Measurements from ENCODE around the gene GJA10.
"Not testable (repeated sequence)": the region's sequence is repeated elsewhere in the genome, so short reads cannot be mapped to it uniquely, and the experiment has no call there.

GJA10 gene

DNA sequence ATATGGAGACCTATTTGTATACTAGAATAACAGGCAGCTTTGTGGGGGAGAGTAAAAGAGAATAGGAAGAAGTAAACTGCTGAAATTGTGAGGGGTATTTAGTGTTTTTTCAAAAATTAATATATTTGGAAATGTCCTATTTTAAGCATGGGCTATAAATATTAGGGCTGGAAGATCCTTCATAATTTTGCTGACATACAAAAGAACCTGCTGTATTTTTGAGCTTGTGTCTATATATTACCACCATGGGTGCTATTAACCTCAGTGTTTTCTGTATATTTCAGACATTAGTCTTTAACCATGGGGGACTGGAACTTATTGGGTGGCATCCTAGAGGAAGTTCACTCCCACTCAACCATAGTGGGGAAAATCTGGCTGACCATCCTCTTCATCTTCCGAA is at the start of gene GJA10:
GJA10 (plus strand) TSS at position 301 of the 400 bp plus-strand sequence; CDS start at position 301, 0 bp downstream.
- no peak for DNase-seq (ENCODE audit: low read depth in 2 of 2)

- not testable (repeated sequence) for DNase-seq (ENCODE audit: low read depth in 2 of 2)
Observed at GRCh38 chr6:89847513-89847912, 46.8 kb upstream of the GJA10 start.

DNA sequence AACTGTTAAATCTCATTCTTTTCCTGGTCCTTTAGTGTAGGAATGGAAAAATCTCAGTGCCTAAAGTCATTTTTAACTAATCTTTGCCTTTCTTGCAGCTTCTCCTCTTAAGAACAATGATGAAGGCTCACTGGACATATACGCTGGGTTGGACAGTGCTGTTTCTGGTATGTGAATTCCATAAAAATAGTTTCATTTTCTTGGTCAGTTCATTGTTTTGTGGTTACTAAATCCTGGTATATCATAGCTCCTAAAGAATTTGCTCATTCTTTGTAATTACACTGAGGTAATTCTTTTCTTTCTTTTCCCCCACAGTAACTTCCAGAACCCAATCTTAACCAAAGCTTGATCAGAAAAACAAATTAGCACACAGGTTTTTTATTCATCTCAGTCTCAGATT is 41.2 kb upstream of the GJA10 start:
- no peak for DNase-seq (ENCODE audit: low read depth in 2 of 2)

- no peak for DNase-seq (ENCODE audit: low read depth in 2 of 2)
Observed at GRCh38 chr6:89858041-89858440, 36.2 kb upstream of the GJA10 start.

- DNase-seq (ENCODE audit: low read depth in 2 of 2): no peak
Observed at GRCh38 chr6:89859744-89860143, 34.5 kb upstream of the GJA10 start.

DNA sequence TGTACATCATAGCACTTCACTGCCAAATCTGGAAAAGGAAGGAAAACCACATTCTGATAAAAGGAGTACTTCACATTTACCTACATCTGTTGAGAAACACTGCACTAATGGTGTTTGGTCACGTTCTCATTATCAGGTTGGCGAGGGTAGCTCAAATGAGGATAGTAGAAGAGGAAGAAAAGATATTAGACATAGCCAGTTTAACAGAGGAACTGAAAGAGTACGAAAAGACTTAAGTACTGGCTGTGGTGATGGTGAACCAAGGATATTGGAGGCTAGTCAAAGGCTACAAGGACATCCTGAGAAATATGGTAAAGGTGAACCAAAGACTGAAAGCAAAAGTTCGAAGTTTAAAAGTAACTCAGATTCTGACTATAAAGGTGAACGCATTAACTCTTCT is 32.0 kb upstream of the GJA10 start:
- no peak for DNase-seq (ENCODE audit: low read depth in 2 of 2)

DNA sequence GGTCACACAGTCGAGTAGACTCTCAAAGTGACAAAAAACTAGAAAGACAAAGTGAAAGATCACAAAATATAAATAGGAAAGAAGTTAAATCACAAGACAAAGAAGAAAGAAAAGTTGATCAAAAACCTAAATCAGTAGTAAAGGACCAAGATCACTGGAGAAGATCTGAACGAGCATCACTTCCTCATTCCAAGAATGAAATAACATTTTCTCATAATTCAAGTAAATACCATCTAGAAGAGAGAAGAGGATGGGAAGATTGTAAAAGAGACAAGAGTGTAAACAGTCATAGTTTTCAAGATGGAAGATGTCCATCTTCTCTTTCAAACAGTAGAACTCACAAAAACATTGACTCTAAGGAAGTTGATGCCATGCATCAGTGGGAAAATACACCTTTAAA is 31.6 kb upstream of the GJA10 start:
- DNase-seq (ENCODE audit: low read depth in 2 of 2): no peak

GRCh38 chr6:89866024-89866678 is 28.1 kb upstream of the GJA10 start:
- no peak for DNase-seq (ENCODE audit: low read depth in 2 of 2)

- DNase-seq (ENCODE audit: low read depth in 2 of 2): no peak
Observed at GRCh38 chr6:89873721-89874120, 20.5 kb upstream of the GJA10 start.

DNA sequence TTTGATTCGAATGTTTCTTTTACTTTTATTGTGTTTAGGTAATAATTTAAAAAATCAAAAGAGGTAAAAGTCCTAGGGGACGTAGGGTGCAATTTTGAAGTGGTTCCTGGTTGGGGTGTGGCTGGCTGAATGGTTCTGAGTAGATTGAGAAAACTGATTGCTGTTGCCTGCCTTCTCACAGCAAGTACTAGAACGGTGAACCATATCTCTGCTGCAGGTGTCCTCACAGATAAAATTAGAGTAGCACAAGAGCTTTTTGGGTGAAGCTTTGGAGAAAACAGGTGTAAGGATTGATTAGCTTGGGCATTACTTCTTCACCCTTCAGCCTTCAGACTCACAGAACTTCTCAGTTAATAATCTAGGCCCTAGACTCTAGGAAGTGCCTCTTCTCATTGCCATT is 19.8 kb upstream of the GJA10 start:
- DNase-seq (ENCODE audit: low read depth in 2 of 2): no peak

DNA sequence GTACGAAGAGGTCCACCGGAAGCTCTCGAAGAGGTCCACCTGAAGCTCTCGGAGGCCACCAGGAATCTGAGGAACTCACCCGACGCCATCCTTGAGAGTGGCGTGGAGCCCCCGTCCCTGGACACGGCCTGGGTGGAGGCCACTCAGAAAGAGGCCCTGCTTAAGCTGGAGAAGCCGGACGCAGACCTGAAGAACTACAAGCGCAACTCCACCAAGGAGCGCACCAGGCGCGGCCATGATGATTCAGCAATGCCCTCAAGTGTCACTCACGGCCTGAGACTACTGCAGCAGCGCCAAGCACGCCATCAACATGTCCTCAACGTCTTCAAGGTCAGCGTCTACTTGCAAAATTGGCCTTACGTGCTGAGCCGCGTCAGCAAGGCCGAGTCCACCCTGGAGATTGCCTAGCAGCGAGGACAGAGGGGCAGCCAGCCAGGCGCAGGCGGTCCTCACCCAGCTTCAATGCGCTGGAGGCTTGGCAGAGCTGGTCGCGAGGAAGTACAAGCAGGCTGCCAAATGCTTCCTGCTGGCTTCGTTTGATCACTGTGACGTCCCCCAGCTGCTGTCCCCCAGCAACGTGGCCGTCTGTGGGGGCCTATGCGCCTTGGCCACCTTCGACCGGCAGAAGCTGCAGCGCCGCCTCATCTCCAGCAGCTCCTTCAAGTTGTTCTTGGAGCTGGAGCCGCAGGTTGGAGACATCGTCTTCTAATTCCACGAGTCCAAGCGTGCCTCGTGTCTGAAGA is 7.7 kb upstream of the GJA10 start:
- no peak for DNase-seq (ENCODE audit: low read depth in 2 of 2)

DNA sequence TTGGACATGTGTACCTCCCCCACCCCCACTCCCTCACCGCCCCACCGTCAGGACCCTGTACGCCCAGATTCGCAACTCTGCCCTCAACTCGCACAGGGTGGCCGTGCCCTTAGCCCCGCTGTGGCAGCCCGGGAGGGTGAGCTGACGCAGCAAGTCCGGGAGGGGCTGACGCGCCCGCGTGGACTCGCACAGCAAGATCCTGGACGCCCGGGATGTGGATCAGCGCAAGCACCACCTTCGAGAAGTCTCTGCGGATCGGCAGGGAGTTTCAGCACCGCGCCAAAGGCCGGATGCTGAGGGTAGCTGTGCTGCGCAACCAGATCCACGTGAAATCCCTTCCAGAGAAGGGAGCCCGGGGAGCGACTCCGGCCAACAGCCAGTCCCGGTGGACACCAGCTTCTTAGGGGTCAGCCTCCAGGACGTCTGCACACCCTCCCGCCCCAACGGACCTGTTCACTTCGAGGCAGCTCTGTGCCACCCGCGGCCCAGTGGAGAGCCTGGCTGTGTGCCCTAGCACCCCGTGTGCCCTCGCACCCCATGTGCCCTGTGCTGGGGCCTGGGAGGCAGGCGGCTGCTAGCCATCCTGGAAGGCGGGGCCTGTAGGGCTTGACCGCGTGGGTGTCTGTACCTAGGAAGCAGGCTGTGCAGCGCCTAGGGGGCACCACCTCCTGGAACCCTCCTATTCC is 6.7 kb upstream of the GJA10 start:
- no peak for DNase-seq (ENCODE audit: low read depth in 2 of 2)

DNA sequence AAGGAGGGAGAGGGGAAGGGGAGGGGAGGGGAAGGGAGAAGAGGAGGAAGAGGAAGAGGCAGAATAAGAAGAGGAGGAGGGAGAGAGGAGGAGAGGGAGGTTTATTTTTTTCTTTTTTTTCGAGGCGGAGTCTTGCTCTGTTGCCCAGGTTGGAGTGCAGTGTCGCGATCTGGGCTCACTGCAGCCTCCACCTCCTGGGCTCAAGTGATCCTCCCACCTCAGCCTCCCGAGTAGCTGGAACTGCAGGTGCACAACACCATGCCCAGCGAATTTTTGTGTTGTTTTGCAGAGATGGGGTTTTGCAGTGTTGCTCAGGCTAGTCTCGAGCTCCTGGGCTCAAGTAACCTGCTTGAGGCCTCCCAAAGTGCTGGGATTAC is 6.1 kb upstream of the GJA10 start:
- no peak for DNase-seq (ENCODE audit: low read depth in 2 of 2)

- DNase-seq (ENCODE audit: low read depth in 2 of 2): no peak
Observed at GRCh38 chr6:89888871-89889270, 5.4 kb upstream of the GJA10 start.

GRCh38 chr6:89890845-89891528 is 3.3 kb upstream of the GJA10 start:
- DNase-seq (ENCODE audit: low read depth in 2 of 2): not testable (repeated sequence)

DNA sequence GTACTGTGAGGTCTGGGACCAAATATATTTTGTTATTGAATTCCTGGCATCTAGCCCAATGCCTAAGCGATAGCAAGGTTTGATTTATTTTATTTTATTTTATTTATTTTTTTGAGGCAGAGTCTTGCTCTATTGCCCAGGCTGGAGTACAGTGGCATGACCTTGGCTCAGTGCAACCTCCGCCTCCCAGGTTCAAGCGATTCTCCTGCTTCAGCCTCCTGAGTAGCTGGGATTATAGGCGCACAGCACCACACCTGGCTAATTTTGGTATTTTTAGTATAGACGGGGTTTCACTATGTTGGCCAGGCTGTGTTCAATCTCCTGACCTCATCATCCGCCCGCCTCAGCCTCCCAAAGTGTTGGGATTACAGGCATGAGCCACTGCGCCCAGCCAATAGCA is 1.7 kb upstream of the GJA10 start:
- DNase-seq (ENCODE audit: low read depth in 2 of 2): not testable (repeated sequence)

DNA sequence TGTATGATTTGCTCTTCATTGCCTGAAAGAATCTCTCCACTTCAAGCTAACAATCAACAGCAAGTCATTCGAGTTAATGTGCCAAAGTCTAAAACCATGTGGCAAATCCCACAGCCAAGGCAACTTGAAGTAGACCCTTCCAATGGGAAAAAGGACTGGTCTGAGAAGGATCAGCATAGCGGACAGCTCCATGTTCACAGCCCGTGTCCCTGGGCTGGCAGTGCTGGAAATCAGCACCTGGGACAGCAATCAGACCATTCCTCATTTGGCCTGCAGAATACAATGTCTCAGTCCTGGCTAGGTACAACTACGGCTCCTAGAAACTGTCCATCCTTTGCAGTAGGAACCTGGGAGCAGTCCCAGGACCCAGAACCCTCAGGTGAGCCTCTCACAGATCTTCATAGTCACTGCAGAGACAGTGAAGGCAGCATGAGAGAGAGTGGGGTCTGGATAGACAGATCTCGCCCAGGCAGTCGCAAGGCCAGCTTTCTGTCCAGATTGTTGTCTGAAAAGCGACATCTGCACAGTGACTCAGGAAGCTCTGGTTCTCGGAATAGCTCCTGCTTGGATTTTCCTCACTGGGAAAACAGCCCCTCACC is 1.1 kb downstream of the GJA10 start:
- no peak for DNase-seq (ENCODE audit: low read depth in 2 of 2)

DNA sequence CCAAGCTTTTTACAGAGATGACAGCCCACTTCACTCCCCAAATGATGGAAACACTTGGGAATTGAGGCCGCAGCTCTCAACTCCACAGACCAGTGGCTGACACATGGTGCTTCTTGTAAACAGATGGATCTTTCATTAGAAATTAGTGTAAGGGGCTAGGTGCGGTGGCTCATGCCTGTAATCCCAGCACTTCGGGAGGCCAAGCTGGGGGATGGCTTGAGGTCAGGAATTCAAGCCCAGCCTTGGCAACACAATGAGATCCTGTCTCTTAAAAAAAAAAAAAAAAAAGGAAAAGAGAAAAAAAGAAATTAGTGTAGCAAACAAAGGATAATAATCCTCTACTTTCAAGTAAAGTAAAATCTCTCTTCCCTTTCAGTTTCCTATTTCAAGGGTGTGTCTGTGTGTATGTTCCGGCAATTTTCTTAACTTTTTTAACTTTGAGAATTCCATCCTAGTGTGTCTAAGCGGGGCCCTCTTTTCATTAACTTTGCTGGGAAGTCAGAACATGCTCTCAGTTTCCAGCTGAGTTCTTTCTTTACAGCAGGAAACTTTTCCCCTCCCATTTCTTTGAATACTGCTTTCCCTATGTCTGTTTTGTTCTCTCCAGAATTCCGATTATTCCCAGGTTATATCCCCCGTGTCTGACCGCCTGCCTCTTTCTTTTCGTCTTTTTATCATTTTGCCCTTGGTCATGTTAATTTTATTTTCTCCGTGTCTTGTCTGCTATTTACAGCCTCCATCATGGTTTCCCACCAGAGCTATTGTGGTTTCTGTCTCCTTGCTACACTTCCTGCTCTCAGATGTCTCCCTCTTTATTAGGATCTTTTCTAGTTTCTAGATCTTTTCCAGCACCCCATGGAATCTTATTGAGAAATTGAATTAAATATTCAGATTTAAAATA is 16.0 kb downstream of the GJA10 start:
- not testable (repeated sequence) for DNase-seq (ENCODE audit: low read depth in 2 of 2)

- no peak for DNase-seq (ENCODE audit: low read depth in 2 of 2)
Observed at GRCh38 chr6:89910902-89911240, 16.6 kb downstream of the GJA10 start.

- no peak for DNase-seq (ENCODE audit: low read depth in 2 of 2)
Observed at GRCh38 chr6:89916136-89916920, 22.1 kb downstream of the GJA10 start.

Measured in stimulated activated CD4-positive, alpha-beta T cell treated with anti-CD3 and anti-CD28 coated beads, Interleukin-15, amount 100 ng/mL, for 48 hours (primary cell).